ENCODE results near the gene ADSS1.
"Not testable (repeated sequence)": the region's sequence is repeated elsewhere in the genome, so short reads cannot be mapped to it uniquely, and the experiment has no call there.

Gene ADSS1

GRCh38 chr14:104749111-104749649, 25.2 kb downstream of the ADSS1 start:
- DNase-seq (ENCODE audit: low read depth in 1 of 2, low spot score in 1 of 2), result no peak

- DNase-seq (ENCODE audit: low read depth in 1 of 2, low spot score in 1 of 2), result no peak
Observed at GRCh38 chr14:104750056-104750752, 26.2 kb downstream of the ADSS1 start.

GRCh38 chr14:104750753-104751057, 26.7 kb downstream of the ADSS1 start:
- DNase-seq (ENCODE audit: low read depth in 1 of 2, low spot score in 1 of 2), result not testable (repeated sequence)

- DNase-seq (ENCODE audit: low read depth in 1 of 2, low spot score in 1 of 2), result no peak
Observed at GRCh38 chr14:104751539-104752422, 27.8 kb downstream of the ADSS1 start.

GRCh38 chr14:104752423-104752734, 28.4 kb downstream of the ADSS1 start:
- no peak for DNase-seq (ENCODE audit: low read depth in 1 of 2, low spot score in 1 of 2)

GRCh38 chr14:104752735-104753527, 28.9 kb downstream of the ADSS1 start, which contains the start of gene SIVA1:
Gene SIVA1 (plus strand): TSS chr14:104753147. CDS start chr14:104753202, 55 bp downstream.
- peak; percentile 99 for DNase-seq (ENCODE audit: low read depth in 1 of 2, low spot score in 1 of 2)

- no peak for DNase-seq (ENCODE audit: low read depth in 1 of 2, low spot score in 1 of 2)
Observed at GRCh38 chr14:104753528-104754212, 29.6 kb downstream of the ADSS1 start.

GRCh38 chr14:104754213-104754851, 30.3 kb downstream of the ADSS1 start:
- DNase-seq (ENCODE audit: low read depth in 1 of 2, low spot score in 1 of 2), result no peak

- DNase-seq (ENCODE audit: low read depth in 1 of 2, low spot score in 1 of 2), result no peak
Observed at GRCh38 chr14:104755621-104756020, 31.6 kb downstream of the ADSS1 start.

GRCh38 chr14:104756477-104757237, 32.6 kb downstream of the ADSS1 start:
- DNase-seq (ENCODE audit: low read depth in 1 of 2, low spot score in 1 of 2), result no peak

- DNase-seq (ENCODE audit: low read depth in 1 of 2, low spot score in 1 of 2), result no peak
Observed at GRCh38 chr14:104757238-104757585, 33.2 kb downstream of the ADSS1 start.

- DNase-seq (ENCODE audit: low read depth in 1 of 2, low spot score in 1 of 2), result no peak
Observed at GRCh38 chr14:104757681-104758392, 33.8 kb downstream of the ADSS1 start.

- DNase-seq (ENCODE audit: low read depth in 1 of 2, low spot score in 1 of 2), result no peak
Observed at GRCh38 chr14:104758981-104759969, 35.2 kb downstream of the ADSS1 start.

GRCh38 chr14:104765517-104765916, 41.5 kb downstream of the ADSS1 start:
- DNase-seq (ENCODE audit: low read depth in 1 of 2, low spot score in 1 of 2), result no peak

- no peak for DNase-seq (ENCODE audit: low read depth in 1 of 2, low spot score in 1 of 2)
Observed at GRCh38 chr14:104766256-104766862, 42.3 kb downstream of the ADSS1 start.

GRCh38 chr14:104766863-104767633, 43.0 kb downstream of the ADSS1 start:
- no peak for DNase-seq (ENCODE audit: low read depth in 1 of 2, low spot score in 1 of 2)

- no peak for DNase-seq (ENCODE audit: low read depth in 1 of 2, low spot score in 1 of 2)
Observed at GRCh38 chr14:104767634-104767918, 43.5 kb downstream of the ADSS1 start.
